ENCODE data around the gene ANXA5. TPM values are rescaled to one million over a fixed set of nuclear protein-coding genes. Genes with fewer than 3 reads are reported as not detected.
A peak's percentile ranks its signal among the peaks of the same experiment; 100 is the strongest.
"Not testable (repeated sequence)": the region's sequence is repeated elsewhere in the genome, so short reads cannot be mapped to it uniquely, and the experiment has no call there.

Gene ANXA5
- total RNA-seq, 4 donors from 2014 or later: 255 to 353 (median 316) TPM

DNA sequence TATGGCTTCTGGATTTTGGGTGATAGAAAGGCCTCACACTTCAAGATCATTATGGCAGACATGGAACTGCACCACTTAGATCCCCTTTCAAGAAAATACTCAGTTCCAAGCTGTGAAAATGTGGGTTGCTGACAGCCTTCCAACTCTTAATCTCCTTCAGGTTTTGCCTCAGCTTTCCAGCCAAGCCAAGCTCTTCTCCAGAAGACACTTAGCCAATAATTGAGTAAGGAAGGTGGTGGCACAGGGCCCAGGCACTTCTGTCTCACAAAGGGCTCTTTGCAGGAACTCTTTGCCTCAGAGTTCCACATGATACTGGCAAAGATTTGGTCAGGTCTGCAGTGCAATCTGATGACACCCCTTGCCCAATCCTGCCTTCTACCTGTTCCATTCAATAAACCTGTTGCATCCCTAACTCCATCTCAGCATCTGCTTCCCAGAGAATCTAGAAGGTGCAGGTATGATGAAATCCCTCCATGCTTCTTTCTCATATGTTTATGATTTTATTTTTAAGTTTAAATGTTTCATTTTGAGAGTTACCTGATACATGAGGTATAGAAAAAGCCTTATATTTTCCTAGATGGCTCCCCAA is 30.6 kb downstream of the ANXA5 start:
- no peaks in the 10 kb centered on the region for H3K36me3 ChIP-seq
- H3K4me1 ChIP-seq: no peaks in the 10 kb centered on the region
- H3K27me3 ChIP-seq: no peaks in the 10 kb centered on the region
- no peak overlapping the region for H3K4me3 ChIP-seq
- H3K27ac ChIP-seq: no peak overlapping the region
- no peaks in the 10 kb centered on the region for H3K9me3 ChIP-seq
- no peak for TF ChIP-seq POLR2A (IDR thresholded peaks at IDR 0.05)
- TF ChIP-seq, protein P1, sequence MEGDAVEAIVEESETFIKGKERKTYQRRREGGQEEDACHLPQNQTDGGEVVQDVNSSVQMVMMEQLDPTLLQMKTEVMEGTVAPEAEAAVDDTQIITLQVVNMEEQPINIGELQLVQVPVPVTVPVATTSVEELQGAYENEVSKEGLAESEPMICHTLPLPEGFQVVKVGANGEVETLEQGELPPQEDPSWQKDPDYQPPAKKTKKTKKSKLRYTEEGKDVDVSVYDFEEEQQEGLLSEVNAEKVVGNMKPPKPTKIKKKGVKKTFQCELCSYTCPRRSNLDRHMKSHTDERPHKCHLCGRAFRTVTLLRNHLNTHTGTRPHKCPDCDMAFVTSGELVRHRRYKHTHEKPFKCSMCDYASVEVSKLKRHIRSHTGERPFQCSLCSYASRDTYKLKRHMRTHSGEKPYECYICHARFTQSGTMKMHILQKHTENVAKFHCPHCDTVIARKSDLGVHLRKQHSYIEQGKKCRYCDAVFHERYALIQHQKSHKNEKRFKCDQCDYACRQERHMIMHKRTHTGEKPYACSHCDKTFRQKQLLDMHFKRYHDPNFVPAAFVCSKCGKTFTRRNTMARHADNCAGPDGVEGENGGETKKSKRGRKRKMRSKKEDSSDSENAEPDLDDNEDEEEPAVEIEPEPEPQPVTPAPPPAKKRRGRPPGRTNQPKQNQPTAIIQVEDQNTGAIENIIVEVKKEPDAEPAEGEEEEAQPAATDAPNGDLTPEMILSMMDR (IDR thresholded peaks at IDR 0.05): no peak
- DNase-seq: peak in 1 of 2 donors; percentile 28
- intact Hi-C loops (cut with DNase I; ENCODE audit: low total_unique reads): no loop called here

DNA sequence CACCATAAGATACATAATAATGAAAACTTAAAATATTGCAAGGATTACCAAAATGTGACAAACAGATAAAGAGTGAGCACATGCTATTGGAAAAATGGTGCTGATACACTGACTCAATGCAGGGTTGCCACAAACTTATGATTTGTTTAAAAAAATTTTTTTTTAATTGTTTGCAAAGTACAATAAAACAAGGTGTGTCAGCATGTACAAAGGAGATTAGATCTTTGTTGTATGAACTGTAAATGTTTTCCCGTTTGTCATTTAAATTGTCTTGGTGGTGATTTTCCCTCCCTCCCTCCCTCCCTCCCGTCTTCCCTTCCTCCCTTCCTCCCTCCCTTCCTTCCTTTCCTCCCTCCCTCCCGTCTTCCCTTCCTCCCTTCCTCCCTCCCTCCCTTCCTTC is 31.4 kb downstream of the ANXA5 start:
- TF ChIP-seq, protein P1 (IDR thresholded peaks at IDR 0.05): no peak
- TF ChIP-seq POLR2A (IDR thresholded peaks at IDR 0.05): no peak
- intact Hi-C loops (cut with DNase I; ENCODE audit: low total_unique reads): no loop called here
- H3K27ac ChIP-seq: no peak overlapping the region

DNA sequence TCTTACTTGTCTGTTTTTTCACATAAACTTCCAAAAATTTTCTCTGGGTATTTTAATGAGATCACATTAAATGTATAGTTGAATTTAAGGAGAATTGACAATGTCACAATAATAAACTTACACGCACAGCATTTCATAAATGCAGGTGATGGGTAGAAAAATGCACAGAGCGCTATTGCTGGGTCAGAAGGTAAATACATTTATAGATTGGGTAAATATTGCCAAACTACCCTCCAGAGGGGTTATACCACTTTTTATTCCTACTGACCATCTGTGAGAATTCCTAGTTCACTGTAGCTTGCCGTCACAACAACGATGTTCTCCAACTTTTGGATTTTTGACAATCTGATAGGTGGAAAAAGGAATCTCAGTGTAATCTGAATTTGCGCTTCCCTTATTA is 34.6 kb downstream of the ANXA5 start:
- no peak overlapping the region for H3K4me3 ChIP-seq
- intact Hi-C loops (cut with DNase I; ENCODE audit: low total_unique reads): no loop called here
- H3K36me3 ChIP-seq: no peaks in the 10 kb centered on the region
- H3K27me3 ChIP-seq: no peaks in the 10 kb centered on the region
- DNase-seq: no peak
- no peaks in the 10 kb centered on the region for H3K4me1 ChIP-seq
- H3K27ac ChIP-seq: no peak overlapping the region
- TF ChIP-seq POLR2A (IDR thresholded peaks at IDR 0.05): no peak
- H3K9me3 ChIP-seq: no peaks in the 10 kb centered on the region

More for the DNA sequence above, 31.4 kb downstream of the ANXA5 start:
- Histone ChIP-seq H3K36me3 (no peaks in the 10 kb centered on the region), H3K9me3 (no peaks in the 10 kb centered on the region), H3K4me3 (no peak overlapping the region), H3K4me1 (no peaks in the 10 kb centered on the region), H3K27me3 (no peaks in the 10 kb centered on the region)
- DNase-seq: no peak

DNA sequence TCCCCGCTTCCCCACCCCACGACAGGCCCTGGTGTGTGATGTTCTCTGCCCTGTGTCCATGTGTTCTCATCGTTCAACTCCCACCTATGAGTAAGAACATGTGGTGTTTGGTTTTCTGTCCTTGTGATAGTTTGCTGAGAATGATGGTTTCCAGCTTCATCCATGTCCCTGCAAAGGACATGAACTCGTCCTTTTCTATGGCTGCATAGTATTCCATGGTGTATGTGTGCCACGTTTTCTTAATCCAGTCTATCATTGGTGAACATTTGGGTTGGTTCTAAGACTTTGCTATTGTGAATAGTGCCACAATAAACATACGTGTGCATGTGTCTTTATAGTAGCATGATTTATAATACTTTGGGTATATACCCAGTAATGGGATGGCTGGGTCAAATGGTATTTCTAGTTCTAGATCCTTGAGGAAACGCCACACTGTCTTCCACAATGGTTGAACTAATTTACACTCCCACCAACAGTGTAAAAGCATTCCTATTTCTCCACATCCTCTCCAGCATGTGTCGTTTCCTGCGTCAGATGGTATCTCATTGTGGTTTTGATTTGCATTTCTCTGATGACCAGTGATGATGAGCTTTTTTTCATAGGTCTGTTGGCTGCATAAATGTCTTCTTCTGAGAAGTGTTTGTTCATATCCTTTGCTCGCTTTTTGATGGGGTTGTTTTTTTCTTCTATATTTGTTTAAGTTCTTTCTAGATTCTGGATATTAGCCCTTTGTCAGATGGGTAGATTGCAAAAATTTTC is 36.4 kb downstream of the ANXA5 start:
- H3K27ac ChIP-seq; H3K9me3 ChIP-seq; DNase-seq; H3K4me1 ChIP-seq; H3K4me3 ChIP-seq; H3K36me3 ChIP-seq; H3K27me3 ChIP-seq; intact Hi-C loops (cut with DNase I; ENCODE audit: low total_unique reads): not testable (repeated sequence)

DNA sequence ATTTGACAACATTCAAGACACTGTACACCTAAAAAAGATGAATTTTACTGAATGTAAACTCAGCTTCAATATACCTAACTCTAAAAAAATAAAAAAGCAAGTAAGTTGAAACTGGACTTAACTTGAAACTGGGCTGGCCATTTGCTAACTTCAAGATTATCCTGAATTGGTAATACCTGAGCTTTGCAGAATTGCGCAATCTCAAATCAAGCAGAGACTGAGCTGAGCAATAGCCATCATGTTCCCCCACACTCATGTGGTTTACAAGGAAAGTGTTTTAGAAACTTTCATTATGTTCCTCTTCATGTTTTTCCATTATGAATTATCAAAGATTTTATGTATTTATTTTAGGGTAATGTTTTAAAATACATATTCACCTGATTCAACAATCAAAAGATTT is 38.7 kb downstream of the ANXA5 start:
- H3K4me1 ChIP-seq: no peaks in the 10 kb centered on the region
- intact Hi-C loops (cut with DNase I; ENCODE audit: low total_unique reads): no loop called here
- H3K36me3 ChIP-seq: no peaks in the 10 kb centered on the region
- no peak for TF ChIP-seq POLR2A (IDR thresholded peaks at IDR 0.05)
- TF ChIP-seq, protein P1 (IDR thresholded peaks at IDR 0.05): no peak
- no peaks in the 10 kb centered on the region for H3K27me3 ChIP-seq
- no peak for DNase-seq
- no peaks in the 10 kb centered on the region for H3K9me3 ChIP-seq
- H3K27ac ChIP-seq: no peak overlapping the region
- H3K4me3 ChIP-seq: no peak overlapping the region

DNA sequence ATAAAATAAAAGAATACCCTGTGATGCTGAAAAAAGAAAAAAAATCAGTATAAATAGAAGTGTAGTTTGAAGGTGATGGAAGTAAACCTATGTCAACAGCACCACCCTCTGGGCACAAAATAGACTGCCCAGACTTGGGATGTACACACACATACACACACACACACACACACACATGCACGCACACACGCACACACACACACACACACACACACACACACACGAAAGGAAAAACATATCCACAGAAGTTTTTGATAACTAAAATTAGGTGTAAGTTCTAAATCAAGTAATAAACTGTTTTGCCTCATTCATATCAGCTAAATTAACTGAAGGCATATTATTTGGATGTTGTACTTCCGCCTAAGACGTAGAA is 40.5 kb downstream of the ANXA5 start:
- no peaks in the 10 kb centered on the region for H3K36me3 ChIP-seq
- H3K9me3 ChIP-seq: no peaks in the 10 kb centered on the region
- intact Hi-C loops (cut with DNase I; ENCODE audit: low total_unique reads): no loop called here
- no peaks in the 10 kb centered on the region for H3K4me1 ChIP-seq
- no peak overlapping the region for H3K4me3 ChIP-seq
- TF ChIP-seq, protein P1 (IDR thresholded peaks at IDR 0.05): peak in 2 of 4 experiments; percentile 5 to 32
- no peak for TF ChIP-seq POLR2A (IDR thresholded peaks at IDR 0.05)
- no peaks in the 10 kb centered on the region for H3K27me3 ChIP-seq
- no peak overlapping the region for H3K27ac ChIP-seq
- DNase-seq: peak; percentile 27 to 29
